ENCODE results near the gene ATP9B.

Gene ATP9B

GRCh38 chr18:79283929-79284328, 214.7 kb downstream of the ATP9B start:
- TF ChIP-seq TAF1 (IDR thresholded peaks at IDR 0.05; ENCODE audit: borderline replicate concordance, insufficient read depth, low read length): no peak
- TF ChIP-seq REST (IDR thresholded peaks at IDR 0.05; ENCODE audit: insufficient read depth in 1 of 2, low read depth in 2 of 2, low read length in 2 of 2): no peak
- TF ChIP-seq FOXP2 (optimal IDR thresholded peaks at IDR 0.05; ENCODE audit: borderline replicate concordance, extremely low read depth, extremely low read length, insufficient read depth): no peak
- no peak for TF ChIP-seq POLR2AphosphoS5 (IDR thresholded peaks at IDR 0.05; ENCODE audit: low read depth, low read length)
- TF ChIP-seq SIN3A (IDR thresholded peaks at IDR 0.05; ENCODE audit: borderline replicate concordance, insufficient read depth, low read length): no peak

GRCh38 chr18:79290876-79291275, 221.7 kb downstream of the ATP9B start:
- TF ChIP-seq POLR2AphosphoS5 (IDR thresholded peaks at IDR 0.05; ENCODE audit: low read depth, low read length) (no peak), FOXP2 (optimal IDR thresholded peaks at IDR 0.05; ENCODE audit: borderline replicate concordance, extremely low read depth, extremely low read length, insufficient read depth) (no peak), REST (IDR thresholded peaks at IDR 0.05; ENCODE audit: insufficient read depth in 1 of 2, low read depth in 2 of 2, low read length in 2 of 2) (no peak)

GRCh38 chr18:79294235-79294634, 225.0 kb downstream of the ATP9B start:
- TF ChIP-seq SIN3A (IDR thresholded peaks at IDR 0.05; ENCODE audit: borderline replicate concordance, insufficient read depth, low read length): no peak
- no peak for TF ChIP-seq FOXP2 (optimal IDR thresholded peaks at IDR 0.05; ENCODE audit: borderline replicate concordance, extremely low read depth, extremely low read length, insufficient read depth)
- TF ChIP-seq TAF1 (IDR thresholded peaks at IDR 0.05; ENCODE audit: borderline replicate concordance, insufficient read depth, low read length): no peak
- no peak for TF ChIP-seq POLR2AphosphoS5 (IDR thresholded peaks at IDR 0.05; ENCODE audit: low read depth, low read length)
- TF ChIP-seq REST (IDR thresholded peaks at IDR 0.05; ENCODE audit: insufficient read depth in 1 of 2, low read depth in 2 of 2, low read length in 2 of 2): no peak

- no peak for TF ChIP-seq SIN3A (IDR thresholded peaks at IDR 0.05; ENCODE audit: borderline replicate concordance, insufficient read depth, low read length)
Observed at GRCh38 chr18:79299272-79299671, 230.1 kb downstream of the ATP9B start.

GRCh38 chr18:79299711-79300110, 230.5 kb downstream of the ATP9B start:
- no peak for TF ChIP-seq REST (IDR thresholded peaks at IDR 0.05; ENCODE audit: insufficient read depth in 1 of 2, low read depth in 2 of 2, low read length in 2 of 2)
- no peak for TF ChIP-seq TAF1 (IDR thresholded peaks at IDR 0.05; ENCODE audit: borderline replicate concordance, insufficient read depth, low read length)
- no peak for TF ChIP-seq POLR2AphosphoS5 (IDR thresholded peaks at IDR 0.05; ENCODE audit: low read depth, low read length)
- no peak for TF ChIP-seq FOXP2 (optimal IDR thresholded peaks at IDR 0.05; ENCODE audit: borderline replicate concordance, extremely low read depth, extremely low read length, insufficient read depth)
- no peak for TF ChIP-seq SIN3A (IDR thresholded peaks at IDR 0.05; ENCODE audit: borderline replicate concordance, insufficient read depth, low read length)
